HepG2 (cell line): ENCODE data around the gene UNC13D. TPM values are rescaled to one million over a fixed set of nuclear protein-coding genes. Genes with fewer than 3 reads are reported as not detected.
A peak's percentile ranks its signal among the peaks of the same experiment; 100 is the strongest.

Experiments
- ELF4 ChIP-seq: sonication (generic); formaldehyde crosslinking; IDR thresholded peaks from 2 replicates; pipeline ENCODE4 v1.5.0; 2020; ENCODE audit warnings: missing genetic modification reagents, mild to moderate bottlenecking, moderate library complexity, borderline replicate concordance
- MATR3 ChIP-seq: sonication (generic); formaldehyde crosslinking; IDR thresholded peaks from 2 replicates; pipeline ENCODE4 v1.4.0; 2020; ENCODE audit warnings: missing genetic modification reagents
- ONECUT2 ChIP-seq: sonication (generic); formaldehyde crosslinking; IDR thresholded peaks from 2 replicates; pipeline ENCODE4 v1.4.0; 2020; ENCODE audit warnings: missing genetic modification reagents
- RXRA ChIP-seq: sonication (generic); formaldehyde crosslinking; IDR thresholded peaks from 2 replicates; pipeline ENCODE4 v1.5.1; 2020; ENCODE audit warnings: missing genetic modification reagents
- SOX6 ChIP-seq, 2 experiments: fragments of 450-650 bp in 1 of 2; sonication (generic) in 1 of 2; formaldehyde crosslinking in 1 of 2; IDR thresholded peaks; 2 replicates each; pipeline versions ENCODE4 v1.4.0 to v1.6.1; 2017 to 2020; ENCODE audit warnings: antibody characterized with exemption in 1 of 2, mild to moderate bottlenecking in 1 of 2, missing genetic modification reagents in 1 of 2
- ZNF10 ChIP-seq: sonication (generic); formaldehyde crosslinking; IDR thresholded peaks from 2 replicates; pipeline ENCODE4 v1.4.0; 2020; ENCODE audit warnings: mild to moderate bottlenecking, low read depth, missing genetic modification reagents, borderline replicate concordance
- ZNF235 ChIP-seq: sonication (generic); formaldehyde crosslinking; IDR thresholded peaks from 2 replicates; pipeline ENCODE4 v1.8.1; 2023; ENCODE audit warnings: mild to moderate bottlenecking, missing genetic modification reagents, borderline replicate concordance
- ZNF343 ChIP-seq: sonication (generic); formaldehyde crosslinking; IDR thresholded peaks from 2 replicates; pipeline ENCODE4 v1.4.0; 2020; ENCODE audit warnings: mild to moderate bottlenecking, missing genetic modification reagents
- ZNF563 ChIP-seq: sonication (generic); formaldehyde crosslinking; IDR thresholded peaks from 2 replicates; pipeline ENCODE4 v1.8.0; 2022; ENCODE audit warnings: mild to moderate bottlenecking, moderate library complexity, missing genetic modification reagents
- ZNF614 ChIP-seq: IDR thresholded peaks from 2 replicates; pipeline ENCODE4 v1.6.1; 2018; ENCODE audit warnings: missing biosample characterization, missing genetic modification reagents, inconsistent platforms, borderline replicate concordance
- ZNF678 ChIP-seq: sonication (generic); formaldehyde crosslinking; IDR thresholded peaks from 2 replicates; pipeline ENCODE4 v1.4.0; 2020; ENCODE audit warnings: mild to moderate bottlenecking, missing genetic modification reagents
- ZNF720 ChIP-seq: sonication (generic); formaldehyde crosslinking; IDR thresholded peaks from 2 replicates; pipeline ENCODE4 v1.4.0; 2020; ENCODE audit warnings: missing genetic modification reagents
- ZNF782 ChIP-seq: sonication (generic); formaldehyde crosslinking; IDR thresholded peaks from 2 replicates; pipeline ENCODE4 v1.4.0; 2020; ENCODE audit warnings: missing genetic modification reagents, mild to moderate bottlenecking, borderline replicate concordance
- ZNF816 ChIP-seq: sonication (generic); formaldehyde crosslinking; IDR thresholded peaks from 2 replicates; pipeline ENCODE4 v1.8.0; 2022; ENCODE audit warnings: missing genetic modification reagents, mild to moderate bottlenecking, borderline replicate concordance
- polyA plus RNA-seq, 8 experiments: library from polyadenylated mRNA; depleted of rRNA in 3 of 8; stranded (reverse) in 7 of 8; unstranded in 1 of 8; fragments of >200 nt; fragmentation: Illumina TruSeq in 4 of 8; extraction: Trizol in 4 of 8; gene quantifications; 2 replicates each; pipeline versions ENCODE4 v1.2.1 to v1.2.3, GENCODE V29; 2011 to 2016; ENCODE audit warnings: low read depth in 4 of 8, missing spikeins in 1 of 8, mixed read lengths in 1 of 8; ENCODE audit not compliant: insufficient read depth in 1 of 8
- total RNA-seq, 5 experiments: library from RNA; depleted of rRNA; stranded (reverse); fragments of >200 nt; fragmentation: Illumina TruSeq; extraction: Trizol; gene quantifications; 2 replicates each; pipeline ENCODE4 v1.2.3, GENCODE V29; 2016; ENCODE audit warnings: low read depth in 1 of 5
- TF ChIP-seq, protein P1 (sequence below): sonication (generic); formaldehyde crosslinking; IDR thresholded peaks from 2 replicates; pipeline ENCODE4 v1.5.1; 2020; ENCODE audit warnings: missing genetic modification reagents, mild to moderate bottlenecking, borderline replicate concordance
- TF ChIP-seq, protein P2 (sequence below): sonication (generic); formaldehyde crosslinking; IDR thresholded peaks from 2 replicates; pipeline ENCODE4 v1.4.0; 2020; ENCODE audit warnings: low read depth, mild to moderate bottlenecking, missing genetic modification reagents
- TF ChIP-seq, protein P3 (sequence below): sonication (generic); formaldehyde crosslinking; IDR thresholded peaks from one replicate; pipeline ENCODE4 v1.5.1; 2020; ENCODE audit warnings: mild to moderate bottlenecking, missing genetic modification reagents; ENCODE audit errors: not compliant biosample characterization

The UNC13D gene
- total and polyA plus RNA-seq, 2 of the 13 experiments (the other 11 are each of a cell fraction or from before 2014, with no cell fraction given), result 29.7 to 42.7 TPM

DNA sequence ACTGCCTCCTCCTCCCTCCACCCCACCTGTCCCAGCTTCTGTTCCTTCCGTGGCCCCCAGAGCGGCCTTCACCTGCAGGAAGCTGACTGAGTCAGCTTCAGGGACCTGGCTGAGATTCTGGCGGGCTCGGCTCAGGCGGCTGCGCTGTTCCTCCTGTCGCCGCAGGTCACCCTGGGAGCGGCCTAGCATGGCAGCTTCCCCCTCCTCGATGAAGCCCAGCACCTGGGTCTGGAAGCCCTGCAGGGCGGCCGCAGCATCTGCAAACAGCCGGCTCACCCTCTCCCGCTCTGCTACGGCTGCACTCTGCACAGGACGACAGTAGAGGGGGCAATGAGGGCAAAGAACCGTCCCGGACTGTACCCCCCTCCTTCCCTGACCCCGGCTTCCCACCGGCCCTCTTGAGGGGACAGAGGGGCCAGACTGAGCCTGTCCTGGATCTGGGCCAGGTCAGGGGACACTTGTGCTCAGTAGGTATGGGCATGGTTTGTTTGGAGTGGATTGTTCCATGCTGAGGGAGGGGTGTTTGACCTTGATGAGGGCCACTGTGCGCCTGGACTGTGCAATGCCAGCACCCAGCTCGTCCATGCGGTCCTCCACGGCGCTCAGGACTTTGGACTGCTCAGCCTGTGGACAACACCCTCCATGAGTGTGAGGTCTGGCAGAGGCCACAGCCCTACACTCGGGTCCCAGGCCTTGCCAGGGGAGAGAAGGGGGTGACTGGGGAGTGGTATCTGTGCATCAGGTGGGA, 32.2 kb upstream of the UNC13D start (continued):
- TF ChIP-seq, protein P1, sequence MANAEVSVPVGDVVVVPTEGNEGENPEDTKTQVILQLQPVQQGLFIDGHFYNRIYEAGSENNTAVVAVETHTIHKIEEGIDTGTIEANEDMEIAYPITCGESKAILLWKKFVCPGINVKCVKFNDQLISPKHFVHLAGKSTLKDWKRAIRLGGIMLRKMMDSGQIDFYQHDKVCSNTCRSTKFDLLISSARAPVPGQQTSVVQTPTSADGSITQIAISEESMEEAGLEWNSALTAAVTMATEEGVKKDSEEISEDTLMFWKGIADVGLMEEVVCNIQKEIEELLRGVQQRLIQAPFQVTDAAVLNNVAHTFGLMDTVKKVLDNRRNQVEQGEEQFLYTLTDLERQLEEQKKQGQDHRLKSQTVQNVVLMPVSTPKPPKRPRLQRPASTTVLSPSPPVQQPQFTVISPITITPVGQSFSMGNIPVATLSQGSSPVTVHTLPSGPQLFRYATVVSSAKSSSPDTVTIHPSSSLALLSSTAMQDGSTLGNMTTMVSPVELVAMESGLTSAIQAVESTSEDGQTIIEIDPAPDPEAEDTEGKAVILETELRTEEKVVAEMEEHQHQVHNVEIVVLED (CRISPR knock-in tag), result peak; percentile 84
- TF ChIP-seq ONECUT2 (peak; percentile 17; the same call in 1 of the 2 replicates), RXRA (CRISPR knock-in tag) (peak; percentile 95), ZNF614 (CRISPR knock-in tag) (peak; percentile 92; the same call in 1 of the 2 replicates), ZNF563 (CRISPR knock-in tag) (peak; percentile 7; the same call in 1 of the 2 replicates), ZNF10 (CRISPR knock-in tag) (no peak; the same call in 1 of the 2 replicates), MATR3 (CRISPR knock-in tag) (no peak), ZNF782 (CRISPR knock-in tag) (no peak; the same call in none of the 2 replicates), ELF4 (CRISPR knock-in tag) (peak; percentile 3; the same call in 1 of the 2 replicates), SOX6 (IDR thresholded peaks at IDR 0.05) (no peak), SOX6 (CRISPR knock-in tag; IDR thresholded peaks at IDR 0.05) (peak; percentile 98), ZNF678 (CRISPR knock-in tag) (peak; percentile 59; the same call in 1 of the 2 replicates), ZNF720 (CRISPR knock-in tag) (peak; percentile 19; the same call in 1 of the 2 replicates), ZNF235 (CRISPR knock-in tag) (peak; percentile 71; the same call in 1 of the 2 replicates), ZNF343 (CRISPR knock-in tag) (peak; percentile 94), ZNF816 (CRISPR knock-in tag) (no peak)
- TF ChIP-seq, protein P2, sequence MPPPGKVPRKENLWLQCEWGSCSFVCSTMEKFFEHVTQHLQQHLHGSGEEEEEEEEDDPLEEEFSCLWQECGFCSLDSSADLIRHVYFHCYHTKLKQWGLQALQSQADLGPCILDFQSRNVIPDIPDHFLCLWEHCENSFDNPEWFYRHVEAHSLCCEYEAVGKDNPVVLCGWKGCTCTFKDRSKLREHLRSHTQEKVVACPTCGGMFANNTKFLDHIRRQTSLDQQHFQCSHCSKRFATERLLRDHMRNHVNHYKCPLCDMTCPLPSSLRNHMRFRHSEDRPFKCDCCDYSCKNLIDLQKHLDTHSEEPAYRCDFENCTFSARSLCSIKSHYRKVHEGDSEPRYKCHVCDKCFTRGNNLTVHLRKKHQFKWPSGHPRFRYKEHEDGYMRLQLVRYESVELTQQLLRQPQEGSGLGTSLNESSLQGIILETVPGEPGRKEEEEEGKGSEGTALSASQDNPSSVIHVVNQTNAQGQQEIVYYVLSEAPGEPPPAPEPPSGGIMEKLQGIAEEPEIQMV (CRISPR knock-in tag), result peak; percentile 98
- TF ChIP-seq, protein P3, sequence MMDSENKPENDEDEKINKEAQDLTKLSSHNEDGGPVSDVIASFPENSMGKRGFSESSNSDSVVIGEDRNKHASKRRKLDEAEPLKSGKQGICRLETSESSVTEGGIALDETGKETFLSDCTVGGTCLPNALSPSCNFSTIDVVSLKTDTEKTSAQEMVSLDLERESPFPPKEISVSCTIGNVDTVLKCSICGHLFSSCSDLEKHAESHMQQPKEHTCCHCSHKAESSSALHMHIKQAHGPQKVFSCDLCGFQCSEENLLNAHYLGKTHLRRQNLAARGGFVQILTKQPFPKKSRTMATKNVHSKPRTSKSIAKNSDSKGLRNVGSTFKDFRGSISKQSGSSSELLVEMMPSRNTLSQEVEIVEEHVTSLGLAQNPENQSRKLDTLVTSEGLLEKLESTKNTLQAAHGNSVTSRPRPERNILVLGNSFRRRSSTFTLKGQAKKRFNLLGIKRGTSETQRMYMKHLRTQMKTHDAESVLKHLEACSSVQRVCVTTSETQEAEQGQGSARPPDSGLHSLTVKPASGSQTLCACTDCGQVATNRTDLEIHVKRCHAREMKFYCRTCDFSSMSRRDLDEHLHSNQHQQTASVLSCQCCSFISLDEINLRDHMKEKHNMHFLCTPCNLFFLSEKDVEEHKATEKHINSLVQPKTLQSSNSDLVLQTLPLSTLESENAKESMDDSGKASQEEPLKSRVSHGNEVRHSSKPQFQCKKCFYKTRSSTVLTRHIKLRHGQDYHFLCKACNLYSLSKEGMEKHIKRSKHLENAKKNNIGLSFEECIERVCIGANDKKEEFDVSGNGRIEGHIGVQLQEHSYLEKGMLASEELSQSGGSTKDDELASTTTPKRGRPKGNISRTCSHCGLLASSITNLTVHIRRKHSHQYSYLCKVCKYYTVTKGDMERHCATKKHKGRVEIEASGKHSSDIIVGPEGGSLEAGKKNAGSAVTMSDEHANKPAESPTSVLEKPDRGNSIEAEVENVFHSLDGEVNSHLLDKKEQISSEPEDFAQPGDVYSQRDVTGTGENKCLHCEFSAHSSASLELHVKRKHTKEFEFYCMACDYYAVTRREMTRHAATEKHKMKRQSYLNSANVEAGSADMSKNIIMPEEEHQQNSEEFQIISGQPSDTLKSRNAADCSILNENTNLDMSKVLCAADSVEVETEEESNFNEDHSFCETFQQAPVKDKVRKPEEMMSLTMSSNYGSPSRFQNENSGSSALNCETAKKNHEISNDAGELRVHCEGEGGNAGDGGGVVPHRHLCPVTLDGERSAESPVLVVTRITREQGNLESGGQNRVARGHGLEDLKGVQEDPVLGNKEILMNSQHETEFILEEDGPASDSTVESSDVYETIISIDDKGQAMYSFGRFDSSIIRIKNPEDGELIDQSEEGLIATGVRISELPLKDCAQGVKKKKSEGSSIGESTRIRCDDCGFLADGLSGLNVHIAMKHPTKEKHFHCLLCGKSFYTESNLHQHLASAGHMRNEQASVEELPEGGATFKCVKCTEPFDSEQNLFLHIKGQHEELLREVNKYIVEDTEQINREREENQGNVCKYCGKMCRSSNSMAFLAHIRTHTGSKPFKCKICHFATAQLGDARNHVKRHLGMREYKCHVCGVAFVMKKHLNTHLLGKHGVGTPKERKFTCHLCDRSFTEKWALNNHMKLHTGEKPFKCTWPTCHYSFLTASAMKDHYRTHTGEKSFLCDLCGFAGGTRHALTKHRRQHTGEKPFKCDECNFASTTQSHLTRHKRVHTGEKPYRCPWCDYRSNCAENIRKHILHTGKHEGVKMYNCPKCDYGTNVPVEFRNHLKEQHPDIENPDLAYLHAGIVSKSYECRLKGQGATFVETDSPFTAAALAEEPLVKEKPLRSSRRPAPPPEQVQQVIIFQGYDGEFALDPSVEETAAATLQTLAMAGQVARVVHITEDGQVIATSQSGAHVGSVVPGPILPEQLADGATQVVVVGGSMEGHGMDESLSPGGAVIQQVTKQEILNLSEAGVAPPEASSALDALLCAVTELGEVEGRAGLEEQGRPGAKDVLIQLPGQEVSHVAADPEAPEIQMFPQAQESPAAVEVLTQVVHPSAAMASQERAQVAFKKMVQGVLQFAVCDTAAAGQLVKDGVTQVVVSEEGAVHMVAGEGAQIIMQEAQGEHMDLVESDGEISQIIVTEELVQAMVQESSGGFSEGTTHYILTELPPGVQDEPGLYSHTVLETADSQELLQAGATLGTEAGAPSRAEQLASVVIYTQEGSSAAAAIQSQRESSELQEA (CRISPR knock-in tag), result peak; percentile 29
